Measurements from ENCODE around the gene SIN3B. TPM values are rescaled to one million over a fixed set of nuclear protein-coding genes. Genes with fewer than 3 reads are reported as not detected.

SIN3B gene
- polyA plus RNA-seq, 1 of the 3 experiments (the other 2 are of a cell fraction), result 29.7 TPM

DNA sequence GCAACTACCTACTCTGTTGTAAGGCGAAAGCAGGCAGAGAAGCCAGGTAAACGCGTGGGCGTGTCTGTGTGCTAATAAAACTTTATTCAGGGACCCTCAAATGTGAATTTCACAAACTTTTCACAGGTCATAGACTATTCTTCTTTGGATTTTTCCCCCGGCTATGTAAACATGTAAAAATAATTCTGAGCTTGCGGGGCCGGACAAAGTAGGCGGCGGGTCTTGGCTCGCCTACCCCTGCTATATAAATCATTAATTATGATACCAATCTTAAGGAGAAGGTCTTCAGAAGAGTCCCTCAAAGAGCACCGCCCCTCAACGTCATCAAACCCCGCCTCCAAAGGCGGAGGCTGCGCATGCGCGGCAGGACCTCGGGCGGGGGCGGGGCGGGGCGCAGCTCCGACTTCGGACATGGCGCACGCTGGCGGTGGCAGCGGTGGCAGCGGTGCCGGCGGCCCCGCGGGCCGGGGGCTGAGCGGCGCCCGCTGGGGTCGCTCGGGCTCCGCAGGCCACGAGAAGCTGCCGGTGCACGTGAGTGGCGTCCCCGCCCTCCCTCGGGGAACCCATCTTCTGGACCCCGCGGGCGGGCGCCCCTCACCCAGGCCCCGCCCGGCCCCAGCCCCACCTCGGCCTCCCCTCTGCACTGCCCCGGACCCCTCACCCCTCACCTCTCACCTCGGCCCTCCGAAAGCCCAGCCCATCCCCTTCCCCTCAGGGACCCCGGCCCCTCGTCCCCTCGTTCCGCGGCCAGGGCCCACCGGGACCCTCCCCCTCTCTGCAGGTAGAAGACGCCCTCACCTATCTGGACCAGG, at the start of gene SIN3B (continued):
- peak; percentile 53; the same call in 1 of the 2 replicates for TF ChIP-seq SIN3A (IDR thresholded peaks at IDR 0.05; ENCODE audit: borderline replicate concordance, low read depth, low read length)
- TF ChIP-seq SMC3 (IDR thresholded peaks at IDR 0.05; ENCODE audit: low read depth, low read length), result no peak
- TF ChIP-seq TAF1 (IDR thresholded peaks at IDR 0.05; ENCODE audit: borderline replicate concordance, low read depth, low read length), result peak; percentile 79
- TF ChIP-seq, protein P1, sequence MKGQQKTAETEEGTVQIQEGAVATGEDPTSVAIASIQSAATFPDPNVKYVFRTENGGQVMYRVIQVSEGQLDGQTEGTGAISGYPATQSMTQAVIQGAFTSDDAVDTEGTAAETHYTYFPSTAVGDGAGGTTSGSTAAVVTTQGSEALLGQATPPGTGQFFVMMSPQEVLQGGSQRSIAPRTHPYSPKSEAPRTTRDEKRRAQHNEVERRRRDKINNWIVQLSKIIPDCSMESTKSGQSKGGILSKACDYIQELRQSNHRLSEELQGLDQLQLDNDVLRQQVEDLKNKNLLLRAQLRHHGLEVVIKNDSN (IDR thresholded peaks at IDR 0.05; ENCODE audit: borderline replicate concordance, low read depth), result no peak
- no peak for TF ChIP-seq GABPA (IDR thresholded peaks at IDR 0.05; ENCODE audit: low read depth)
- TF ChIP-seq, protein P2, sequence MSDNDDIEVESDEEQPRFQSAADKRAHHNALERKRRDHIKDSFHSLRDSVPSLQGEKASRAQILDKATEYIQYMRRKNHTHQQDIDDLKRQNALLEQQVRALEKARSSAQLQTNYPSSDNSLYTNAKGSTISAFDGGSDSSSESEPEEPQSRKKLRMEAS (IDR thresholded peaks at IDR 0.05; ENCODE audit: low read depth), result no peak
- TF ChIP-seq FOXM1 (IDR thresholded peaks at IDR 0.05; ENCODE audit: low read depth), result no peak
- TF ChIP-seq TEAD4 (IDR thresholded peaks at IDR 0.05; ENCODE audit: borderline replicate concordance, insufficient read depth), result no peak
- TF ChIP-seq NFIC (IDR thresholded peaks at IDR 0.05; ENCODE audit: borderline replicate concordance), result no peak
- peak; percentile 73 for TF ChIP-seq YY1 (IDR thresholded peaks at IDR 0.05; ENCODE audit: low read depth)

DNA sequence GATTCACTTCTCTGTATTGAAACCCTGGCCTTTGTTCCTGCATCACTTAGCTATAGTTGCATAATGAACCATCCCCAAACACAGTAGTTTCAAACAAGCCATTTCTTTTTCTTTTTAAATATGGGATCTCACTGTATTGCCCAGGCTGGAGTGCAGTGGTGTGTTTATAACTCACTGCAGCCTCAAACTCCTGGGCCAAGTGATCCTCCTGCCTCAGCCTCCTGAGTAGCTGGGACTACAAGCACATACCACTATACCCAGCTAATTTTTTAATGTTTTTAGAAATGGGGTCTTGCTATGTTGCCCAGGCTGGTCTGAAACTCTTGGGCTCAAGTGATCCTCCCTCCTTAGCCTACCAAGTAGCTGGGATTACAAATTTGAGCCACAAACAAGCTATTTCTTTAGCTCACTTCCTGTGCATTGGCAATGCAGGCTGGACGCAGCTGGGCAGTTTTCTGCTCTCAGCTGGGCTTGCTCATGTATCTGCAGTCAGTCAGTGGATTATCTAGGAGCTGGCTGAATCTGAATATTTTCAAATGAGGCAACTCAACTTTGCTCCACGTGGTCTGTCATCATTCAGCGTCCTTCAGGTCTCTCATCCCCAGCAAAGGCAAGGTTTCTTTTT, 49.5 kb upstream of the SIN3B start:
- no peaks in the 10 kb centered on the region for H3F3A ChIP-seq (replicated peaks; ENCODE audit: insufficient read depth)
- peaks cover 14% of the 10 kb centered on the region; the same call in 1 of the 2 replicates for H3K27me3 ChIP-seq (ENCODE audit: insufficient read depth)
- ChIA-PET POLR2A (no interaction called here), CTCF (interaction anchor here (0.6 to 4.2 kb wide), 6 partner anchors 10 to 278 kb away, joined by 3 to 28 read pairs (median 4); no protein-coding TSS in a partner anchor)
- H3K9me2 ChIP-seq, result no peaks in the 10 kb centered on the region
- no peaks in the 10 kb centered on the region for H4K20me1 ChIP-seq (ENCODE audit: insufficient read depth)
- H3K9me3 ChIP-seq, result no peaks in the 10 kb centered on the region
- no peak overlapping the region for H3K4me3 ChIP-seq (ENCODE audit: low read depth in 2 of 2, low read length in 1 of 2)
- 21% methylated on average over 2 of the region's 3 CpGs for WGBS (ENCODE audit: low lambda C conversion rate)
- H3K36me3 ChIP-seq (replicated peaks in 1 of 2; ENCODE audit: control insufficient read depth in 1 of 2, insufficient read depth in 2 of 2, low read length in 1 of 2), result no peaks in the 10 kb centered on the region
- no peak overlapping the region for H3K27ac ChIP-seq (ENCODE audit: low read depth in 2 of 2, low read length in 1 of 2)
- no peaks in the 10 kb centered on the region for H3K79me2 ChIP-seq (ENCODE audit: insufficient read depth)
- no peak overlapping the region for H3K9ac ChIP-seq
- no peak overlapping the region for H2AFZ ChIP-seq (ENCODE audit: low read depth)
- H3K4me2 ChIP-seq, result no peak overlapping the region
- DNase-seq, result no peak
- H3K4me1 ChIP-seq (ENCODE audit: control insufficient read depth in 1 of 2, insufficient read depth in 2 of 2, low read depth in 1 of 2, low read length in 1 of 2), result no peaks in the 10 kb centered on the region
- TF ChIP-seq GATA2 (CRISPR knock-in tag; IDR thresholded peaks at IDR 0.05), result no peak

DNA sequence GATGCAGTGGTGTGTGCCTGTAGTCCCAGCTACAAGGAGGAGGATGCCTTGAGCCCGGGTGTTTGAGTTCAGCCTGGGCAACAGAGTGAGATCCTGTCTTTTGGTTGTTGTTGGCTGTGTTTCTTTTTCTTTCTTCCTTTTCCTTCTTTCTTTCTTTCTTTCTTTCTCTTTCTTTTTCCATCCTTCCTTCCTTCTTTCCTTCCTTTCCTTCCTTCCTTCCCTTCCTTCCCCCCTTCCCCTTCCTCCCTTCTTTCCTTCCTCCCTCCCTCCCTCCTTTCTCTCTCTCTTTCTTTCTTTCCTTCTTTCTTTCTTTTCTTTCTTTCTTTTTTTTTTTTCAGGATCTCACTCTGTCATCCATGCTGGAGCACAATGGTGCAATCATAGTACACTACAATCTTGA, 46.5 kb upstream of the SIN3B start:
- Histone ChIP-seq H3K9me2 (no peaks in the 10 kb centered on the region), H3K79me2 (ENCODE audit: insufficient read depth) (no peaks in the 10 kb centered on the region), H3K9ac (no peak overlapping the region), H3K27me3 (ENCODE audit: insufficient read depth) (peaks cover 14% of the 10 kb centered on the region; the same call in 1 of the 2 replicates), H3K27ac (ENCODE audit: low read depth in 2 of 2, low read length in 1 of 2) (no peak overlapping the region), H3K4me3 (ENCODE audit: low read depth in 2 of 2, low read length in 1 of 2) (no peak overlapping the region), H3K36me3 (replicated peaks in 1 of 2; ENCODE audit: control insufficient read depth in 1 of 2, insufficient read depth in 2 of 2, low read length in 1 of 2) (no peaks in the 10 kb centered on the region), H4K20me1 (ENCODE audit: insufficient read depth) (no peaks in the 10 kb centered on the region), H3K9me3 (no peaks in the 10 kb centered on the region), H2AFZ (ENCODE audit: low read depth) (no peak overlapping the region), H3K4me1 (ENCODE audit: control insufficient read depth in 1 of 2, insufficient read depth in 2 of 2, low read depth in 1 of 2, low read length in 1 of 2) (no peaks in the 10 kb centered on the region), H3F3A (replicated peaks; ENCODE audit: insufficient read depth) (no peaks in the 10 kb centered on the region), H3K4me2 (no peak overlapping the region)
- WGBS (ENCODE audit: low lambda C conversion rate), result 6% methylated on average over 1 of the region's 1 CpG
- ChIA-PET CTCF (interaction anchor here (0.6 to 2.5 kb wide), 2 partner anchors 11 to 33 kb away, joined by 3 to 8 read pairs; no protein-coding TSS in a partner anchor), POLR2A (no interaction called here)
- no peak for TF ChIP-seq CHD2 (IDR thresholded peaks at IDR 0.05; ENCODE audit: low read length, partially characterized antibody)
- no peak for TF ChIP-seq MEF2A (IDR thresholded peaks at IDR 0.05; ENCODE audit: borderline replicate concordance, low read depth)
- TF ChIP-seq POLR2AphosphoS5 (IDR thresholded peaks at IDR 0.05; ENCODE audit: low read depth, low read length), result no peak
- no peak for TF ChIP-seq TEAD4 (IDR thresholded peaks at IDR 0.05; ENCODE audit: borderline replicate concordance, insufficient read depth)
- TF ChIP-seq, protein P3, sequence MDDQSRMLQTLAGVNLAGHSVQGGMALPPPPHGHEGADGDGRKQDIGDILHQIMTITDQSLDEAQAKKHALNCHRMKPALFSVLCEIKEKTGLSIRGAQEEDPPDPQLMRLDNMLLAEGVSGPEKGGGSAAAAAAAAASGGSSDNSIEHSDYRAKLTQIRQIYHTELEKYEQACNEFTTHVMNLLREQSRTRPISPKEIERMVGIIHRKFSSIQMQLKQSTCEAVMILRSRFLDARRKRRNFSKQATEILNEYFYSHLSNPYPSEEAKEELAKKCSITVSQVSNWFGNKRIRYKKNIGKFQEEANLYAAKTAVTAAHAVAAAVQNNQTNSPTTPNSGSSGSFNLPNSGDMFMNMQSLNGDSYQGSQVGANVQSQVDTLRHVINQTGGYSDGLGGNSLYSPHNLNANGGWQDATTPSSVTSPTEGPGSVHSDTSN (IDR thresholded peaks at IDR 0.05), result no peak
- no peak for TF ChIP-seq NFIC (IDR thresholded peaks at IDR 0.05; ENCODE audit: borderline replicate concordance)
- no peak for TF ChIP-seq FOSL2 (IDR thresholded peaks at IDR 0.05; ENCODE audit: borderline replicate concordance, low read depth)
- TF ChIP-seq SIN3A (IDR thresholded peaks at IDR 0.05; ENCODE audit: borderline replicate concordance, low read depth, low read length), result no peak
- TF ChIP-seq GATA2 (CRISPR knock-in tag; IDR thresholded peaks at IDR 0.05), result no peak
- TF ChIP-seq RFX5 (IDR thresholded peaks at IDR 0.05; ENCODE audit: low read length), result no peak
- no peak for TF ChIP-seq RAD21 (IDR thresholded peaks at IDR 0.05; ENCODE audit: low read length)
- TF ChIP-seq YY1 (IDR thresholded peaks at IDR 0.05; ENCODE audit: low read depth), result no peak
- TF ChIP-seq RCOR1 (IDR thresholded peaks at IDR 0.05; ENCODE audit: low read length), result no peak
- TF ChIP-seq RXRA (IDR thresholded peaks at IDR 0.05; ENCODE audit: borderline replicate concordance, low read depth), result no peak
- no peak for TF ChIP-seq EZH2phosphoT487 (IDR thresholded peaks at IDR 0.05; ENCODE audit: borderline replicate concordance, low read depth)
- TF ChIP-seq SMC3 (IDR thresholded peaks at IDR 0.05; ENCODE audit: low read depth, low read length), result no peak
- no peak for DNase-seq

Measured in SK-N-SH (cell line).